ENCODE results near the gene TMEM129.

Gene TMEM129

DNA sequence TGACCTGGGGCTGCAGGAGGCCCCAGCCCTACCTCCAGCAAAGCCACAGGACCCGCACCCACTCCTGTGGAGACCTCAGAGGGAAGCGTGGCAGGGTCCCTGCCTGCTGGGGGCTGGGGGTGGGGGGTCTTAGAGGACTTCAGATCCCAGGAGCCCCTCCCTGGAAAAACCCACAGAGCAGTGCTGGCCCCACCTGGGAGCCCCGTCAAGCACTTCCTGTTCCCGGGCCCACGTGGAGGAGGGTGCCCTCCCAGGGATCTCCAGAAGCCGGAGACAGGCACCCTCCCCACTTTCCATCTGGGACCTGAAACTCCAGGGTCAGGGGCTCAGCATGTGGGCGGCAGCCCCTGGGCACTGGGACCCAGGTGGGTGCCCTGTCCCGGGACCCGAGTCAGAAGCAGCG, 32.2 kb upstream of the TMEM129 start:
- DNase-seq (ENCODE audit: low spot score), result no peak
- TF ChIP-seq, protein P1, sequence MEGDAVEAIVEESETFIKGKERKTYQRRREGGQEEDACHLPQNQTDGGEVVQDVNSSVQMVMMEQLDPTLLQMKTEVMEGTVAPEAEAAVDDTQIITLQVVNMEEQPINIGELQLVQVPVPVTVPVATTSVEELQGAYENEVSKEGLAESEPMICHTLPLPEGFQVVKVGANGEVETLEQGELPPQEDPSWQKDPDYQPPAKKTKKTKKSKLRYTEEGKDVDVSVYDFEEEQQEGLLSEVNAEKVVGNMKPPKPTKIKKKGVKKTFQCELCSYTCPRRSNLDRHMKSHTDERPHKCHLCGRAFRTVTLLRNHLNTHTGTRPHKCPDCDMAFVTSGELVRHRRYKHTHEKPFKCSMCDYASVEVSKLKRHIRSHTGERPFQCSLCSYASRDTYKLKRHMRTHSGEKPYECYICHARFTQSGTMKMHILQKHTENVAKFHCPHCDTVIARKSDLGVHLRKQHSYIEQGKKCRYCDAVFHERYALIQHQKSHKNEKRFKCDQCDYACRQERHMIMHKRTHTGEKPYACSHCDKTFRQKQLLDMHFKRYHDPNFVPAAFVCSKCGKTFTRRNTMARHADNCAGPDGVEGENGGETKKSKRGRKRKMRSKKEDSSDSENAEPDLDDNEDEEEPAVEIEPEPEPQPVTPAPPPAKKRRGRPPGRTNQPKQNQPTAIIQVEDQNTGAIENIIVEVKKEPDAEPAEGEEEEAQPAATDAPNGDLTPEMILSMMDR (IDR thresholded peaks at IDR 0.05; ENCODE audit: extremely low read depth, insufficient read depth, missing control alignments), result no peak
- in situ Hi-C loops (cut with MboI; ENCODE audit: low pct_unique_long_range_greater_than_20kb, low sequenced_read_pairs, unreplicated experiment), result no loop called here

DNA sequence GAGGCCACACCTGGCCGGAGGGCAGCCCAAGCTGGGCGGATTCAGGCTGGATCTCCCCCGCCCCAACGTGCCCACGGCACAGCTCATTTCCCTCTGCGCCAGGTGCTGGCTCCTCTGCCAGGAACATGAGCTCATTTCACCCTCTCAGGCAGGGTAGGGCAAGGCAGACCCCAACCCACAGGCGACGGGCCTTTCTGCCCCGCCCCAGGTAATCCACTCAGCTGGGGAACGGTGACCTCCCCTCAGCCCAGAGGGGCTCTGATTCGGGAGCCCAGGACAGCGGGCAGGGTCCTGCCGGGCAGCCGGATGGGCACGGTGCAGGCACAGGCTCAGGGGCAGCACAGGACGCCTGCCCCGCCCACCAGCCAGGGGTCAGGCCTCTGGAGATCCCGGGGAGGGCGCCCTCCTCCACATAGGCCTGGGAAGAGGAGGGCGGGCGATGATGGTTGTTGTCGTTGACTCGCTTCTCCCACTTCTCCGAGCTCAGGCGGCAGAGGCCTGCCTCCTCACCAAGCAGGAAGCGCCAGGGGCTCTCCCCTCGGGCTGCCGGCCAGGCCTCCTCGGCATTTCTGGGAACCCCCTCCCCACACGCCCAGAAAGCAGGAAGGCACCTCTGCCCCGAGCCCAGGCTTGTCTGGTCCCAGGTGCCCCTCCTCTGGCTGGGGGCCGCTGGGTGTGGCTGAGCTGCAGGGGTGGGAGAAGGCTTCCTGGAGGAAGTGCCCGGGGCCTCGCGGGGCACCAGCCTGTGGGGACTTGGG, 31.3 kb upstream of the TMEM129 start:
- in situ Hi-C loops (cut with MboI; ENCODE audit: low pct_unique_long_range_greater_than_20kb, low sequenced_read_pairs, unreplicated experiment), result no loop called here
- no peak for DNase-seq (ENCODE audit: low spot score)
- TF ChIP-seq, protein P1 (IDR thresholded peaks at IDR 0.05; ENCODE audit: extremely low read depth, insufficient read depth, missing control alignments), result no peak

DNA sequence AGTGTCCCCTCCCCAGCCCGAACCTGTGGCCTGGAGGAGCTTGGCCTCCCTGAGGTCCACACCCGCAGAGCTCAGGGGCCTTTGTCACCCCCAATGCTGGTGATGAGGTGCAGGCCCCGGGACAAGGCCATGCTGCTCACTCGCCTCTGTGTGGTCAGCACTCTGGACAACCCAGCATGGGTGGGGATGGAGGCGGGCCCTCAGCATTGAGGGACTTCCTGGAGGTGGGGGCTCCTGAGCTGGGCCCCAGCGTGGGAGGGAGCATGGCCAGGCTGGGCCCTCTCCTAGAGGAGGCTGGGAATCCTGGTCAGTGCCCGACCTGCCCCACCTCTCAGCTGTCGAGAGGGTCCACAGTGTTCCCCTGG, 30.8 kb upstream of the TMEM129 start:
- DNase-seq (ENCODE audit: low spot score), result no peak
- TF ChIP-seq, protein P1 (IDR thresholded peaks at IDR 0.05; ENCODE audit: extremely low read depth, insufficient read depth, missing control alignments), result no peak
- in situ Hi-C loops (cut with MboI; ENCODE audit: low pct_unique_long_range_greater_than_20kb, low sequenced_read_pairs, unreplicated experiment), result no loop called here

DNA sequence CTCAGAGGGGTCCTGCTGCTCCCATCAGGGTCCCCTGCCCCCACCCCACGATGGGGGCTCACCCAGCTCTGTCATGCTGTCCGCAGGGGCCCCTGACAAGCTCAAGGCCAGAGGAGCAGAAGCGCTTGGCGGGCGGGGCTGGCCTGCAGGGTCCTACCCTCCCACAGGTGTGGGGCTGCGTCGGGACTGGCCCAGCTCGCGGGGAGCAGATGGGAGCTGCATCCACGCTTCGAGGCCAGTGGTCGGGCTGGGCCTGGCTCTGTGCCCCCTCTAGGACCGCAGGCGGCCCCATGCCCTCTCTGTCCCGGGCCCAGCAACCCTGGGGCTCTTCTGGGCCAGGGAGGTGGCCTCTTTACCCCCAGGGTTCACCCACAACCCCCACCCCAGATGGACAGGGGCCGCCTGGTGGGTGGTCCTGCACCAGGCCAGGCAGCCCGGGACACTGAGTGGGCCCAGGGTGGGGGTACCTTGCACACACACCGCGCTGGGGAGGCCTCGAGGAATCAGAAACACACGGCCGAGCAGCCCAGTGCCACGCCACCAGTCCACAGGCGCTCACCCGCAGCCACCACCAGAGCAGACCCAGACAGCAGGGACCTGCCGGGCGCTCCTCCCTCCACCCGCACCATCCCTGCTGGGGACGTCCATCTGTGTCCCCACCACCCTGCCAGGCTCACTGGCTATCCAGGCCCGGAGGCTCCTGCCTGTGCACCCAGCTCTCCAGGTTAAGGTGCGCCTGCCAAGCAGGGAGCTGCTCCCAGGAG, 30.2 kb upstream of the TMEM129 start:
- DNase-seq (ENCODE audit: low spot score), result no peak
- in situ Hi-C loops (cut with MboI; ENCODE audit: low pct_unique_long_range_greater_than_20kb, low sequenced_read_pairs, unreplicated experiment), result no loop called here
- TF ChIP-seq, protein P1 (IDR thresholded peaks at IDR 0.05; ENCODE audit: extremely low read depth, insufficient read depth, missing control alignments), result no peak

DNA sequence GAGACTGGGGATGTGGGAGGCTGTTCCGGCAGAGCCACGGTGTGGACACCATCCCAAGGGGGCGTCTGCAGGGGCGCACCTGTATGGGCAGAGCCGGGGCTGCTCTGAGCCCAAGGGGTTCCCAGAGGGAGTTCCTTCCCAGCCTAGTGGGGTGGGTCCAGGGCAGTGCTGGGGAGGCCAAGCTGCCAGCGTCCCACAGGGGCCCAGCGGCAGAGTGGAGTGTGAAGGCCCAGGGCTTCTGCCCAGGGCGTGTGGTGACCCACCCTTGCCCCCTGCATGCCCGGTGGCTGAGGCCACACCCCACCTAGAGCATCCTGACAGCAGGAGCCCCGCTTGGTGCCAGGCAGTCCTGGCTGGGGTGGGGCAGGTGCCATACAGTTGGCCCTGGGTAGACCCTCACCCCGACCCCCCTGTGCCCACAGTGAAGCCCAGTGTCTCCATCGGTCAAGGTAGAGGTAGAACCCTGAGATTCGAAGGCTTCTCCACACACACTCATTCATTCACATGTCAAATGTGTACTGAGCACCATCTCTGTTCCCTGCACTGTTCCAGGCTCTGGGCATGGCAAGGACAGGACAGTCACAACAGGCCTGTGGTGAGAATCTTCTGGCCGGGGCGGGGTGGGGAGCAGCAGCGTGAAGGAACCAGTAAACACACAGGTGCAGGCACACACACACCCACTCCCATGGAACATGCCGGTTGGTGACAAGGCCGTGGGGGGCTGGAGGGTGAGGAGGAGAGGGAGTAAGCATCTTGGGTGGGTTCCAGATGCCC, 29.4 kb upstream of the TMEM129 start:
- TF ChIP-seq, protein P1 (IDR thresholded peaks at IDR 0.05; ENCODE audit: extremely low read depth, insufficient read depth, missing control alignments), result no peak
- no peak for DNase-seq (ENCODE audit: low spot score)
- in situ Hi-C loops (cut with MboI; ENCODE audit: low pct_unique_long_range_greater_than_20kb, low sequenced_read_pairs, unreplicated experiment), result no loop called here

DNA sequence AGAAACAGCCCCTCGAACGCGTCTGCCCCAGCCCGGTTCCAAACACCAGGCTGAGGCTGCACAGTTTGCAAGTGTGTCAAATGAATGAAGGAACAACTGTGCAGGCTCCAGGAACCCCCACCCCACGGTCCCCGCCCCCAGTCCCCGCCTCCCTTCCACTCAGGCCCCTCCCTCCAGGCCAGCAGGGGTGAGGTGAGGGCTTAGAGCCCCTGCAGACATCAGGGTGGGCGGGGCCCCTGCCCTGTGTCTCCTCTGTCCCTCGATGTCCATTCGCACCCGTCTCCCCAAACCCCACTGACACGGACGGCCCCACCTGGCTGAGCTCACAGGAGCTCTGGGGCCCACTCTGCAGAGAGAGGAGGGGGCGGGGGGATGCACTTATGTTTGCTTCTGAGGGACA, 28.7 kb upstream of the TMEM129 start:
- DNase-seq (ENCODE audit: low spot score), result no peak
- in situ Hi-C loops (cut with MboI; ENCODE audit: low pct_unique_long_range_greater_than_20kb, low sequenced_read_pairs, unreplicated experiment), result loop anchor here (25.0 kb wide), 1 partner anchor 437 kb away; no protein-coding TSS in a partner anchor

More for the DNA sequence above, 28.7 kb upstream of the TMEM129 start:
- TF ChIP-seq, protein P1 (IDR thresholded peaks at IDR 0.05; ENCODE audit: extremely low read depth, insufficient read depth, missing control alignments), result no peak

Data from GM13977 (cell line).